Fibroblast of the aortic adventitia (primary cell): ENCODE measurements around the gene EHD1. TPM values are rescaled to one million over a fixed set of nuclear protein-coding genes. Genes with fewer than 3 reads are reported as not detected.

Source experiments
- DNase-seq: peaks from one replicate; pipeline ENCODE4 v3.0.0-alpha.2; 2010; ENCODE audit warnings: low read depth
- H3K4me3 ChIP-seq: 2 replicates; pipeline ENCODE4 v1.5.1; 2011; ENCODE audit warnings: low read depth, mild to moderate bottlenecking, control low read depth, low read length, moderate library complexity
- CTCF ChIP-seq: IDR thresholded peaks from 2 replicates; pipeline ENCODE4 v1.5.1; 2011; ENCODE audit warnings: mild to moderate bottlenecking, low read length, control low read depth, inconsistent platforms; ENCODE audit not compliant: insufficient read depth
- total RNA-seq: library from RNA; depleted of rRNA; stranded (reverse); fragments of >200 nt; gene quantifications from 2 replicates; pipeline ENCODE4 v1.2.3, GENCODE V29; 2012; ENCODE audit warnings: low replicate concordance

The EHD1 gene
- total RNA-seq, 1 donor = 68.1 TPM

- TF ChIP-seq CTCF = no peak
- DNase-seq = peak; percentile 50
- peak overlapping the region; percentile 99 for H3K4me3 ChIP-seq
Measured at GRCh38 chr11:64916040-64916774, 37.8 kb upstream of the EHD1 start.

DNA sequence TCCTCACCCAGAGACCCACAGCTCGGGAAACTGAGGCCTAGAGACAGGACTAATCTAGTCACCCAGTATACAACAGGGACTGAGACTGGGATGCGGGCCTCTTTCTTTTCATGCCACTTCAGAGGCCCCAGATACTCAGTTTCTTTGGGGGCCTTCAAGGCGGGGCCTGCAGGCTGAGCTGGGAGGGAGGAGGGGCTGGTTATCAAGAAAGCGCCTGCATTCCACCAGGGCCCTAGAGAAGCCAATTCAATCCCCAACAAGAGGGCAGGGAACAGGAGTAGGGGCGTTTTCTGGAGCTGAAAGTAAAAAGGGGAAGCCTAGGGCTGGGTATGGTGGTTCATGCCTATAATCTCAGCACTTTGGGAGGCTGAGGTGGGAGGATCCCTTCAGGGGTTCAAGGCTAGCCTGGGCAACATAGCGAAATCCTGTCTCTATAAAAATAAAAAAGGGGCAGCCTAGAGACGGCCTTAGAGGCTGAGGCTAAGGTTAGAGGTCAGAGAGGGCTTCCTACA lies 37.0 kb upstream of the EHD1 start:
- TF ChIP-seq CTCF = no peak
- no peak for DNase-seq
- peak overlapping the region; percentile 99 for H3K4me3 ChIP-seq

GRCh38 chr11:64914123-64914522 lies 35.7 kb upstream of the EHD1 start:
- no peak for DNase-seq
- no peak overlapping the region for H3K4me3 ChIP-seq
- no peak for TF ChIP-seq CTCF

GRCh38 chr11:64913171-64913727 lies 34.8 kb upstream of the EHD1 start:
- no peak for TF ChIP-seq CTCF
- no peak overlapping the region for H3K4me3 ChIP-seq
- DNase-seq = no peak

- H3K4me3 ChIP-seq = no peak overlapping the region
- no peak for TF ChIP-seq CTCF
- no peak for DNase-seq
Measured at GRCh38 chr11:64911689-64912088, 33.3 kb upstream of the EHD1 start.

DNA sequence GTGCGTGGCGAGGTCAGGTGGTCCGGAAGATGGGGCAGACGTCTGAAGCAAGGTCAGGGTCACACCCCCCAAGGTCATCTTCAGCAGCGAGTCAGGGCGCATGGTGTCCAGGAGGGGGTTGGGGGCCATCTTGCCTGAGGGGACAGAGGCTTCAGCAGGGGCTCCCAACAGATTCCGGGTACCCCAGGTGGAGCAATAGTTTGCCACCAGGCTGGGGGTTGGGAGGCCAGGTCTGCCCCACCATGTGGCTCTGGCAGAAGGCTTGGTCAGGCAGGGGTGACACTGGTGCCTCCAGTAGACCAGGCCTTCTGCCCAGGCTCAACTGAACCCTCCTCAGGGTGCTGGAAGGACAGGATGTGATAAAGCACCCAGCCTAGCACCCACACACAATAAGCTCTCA lies 32.7 kb upstream of the EHD1 start:
- no peak for DNase-seq
- no peak for TF ChIP-seq CTCF

More for the DNA sequence above, 32.7 kb upstream of the EHD1 start:
- H3K4me3 ChIP-seq = no peak overlapping the region
